SHP77 (cell line): Measurements from ENCODE around the gene HMGXB3.
"Not testable (repeated sequence)": the region's sequence is repeated elsewhere in the genome, so short reads cannot be mapped to it uniquely, and the experiment has no call there.

Experiments
- DNase-seq, 2 experiments: peaks; one replicate each; lab custom pipeline; 2025; lab: John Stamatoyannopoulos, UW

Gene HMGXB3

DNA sequence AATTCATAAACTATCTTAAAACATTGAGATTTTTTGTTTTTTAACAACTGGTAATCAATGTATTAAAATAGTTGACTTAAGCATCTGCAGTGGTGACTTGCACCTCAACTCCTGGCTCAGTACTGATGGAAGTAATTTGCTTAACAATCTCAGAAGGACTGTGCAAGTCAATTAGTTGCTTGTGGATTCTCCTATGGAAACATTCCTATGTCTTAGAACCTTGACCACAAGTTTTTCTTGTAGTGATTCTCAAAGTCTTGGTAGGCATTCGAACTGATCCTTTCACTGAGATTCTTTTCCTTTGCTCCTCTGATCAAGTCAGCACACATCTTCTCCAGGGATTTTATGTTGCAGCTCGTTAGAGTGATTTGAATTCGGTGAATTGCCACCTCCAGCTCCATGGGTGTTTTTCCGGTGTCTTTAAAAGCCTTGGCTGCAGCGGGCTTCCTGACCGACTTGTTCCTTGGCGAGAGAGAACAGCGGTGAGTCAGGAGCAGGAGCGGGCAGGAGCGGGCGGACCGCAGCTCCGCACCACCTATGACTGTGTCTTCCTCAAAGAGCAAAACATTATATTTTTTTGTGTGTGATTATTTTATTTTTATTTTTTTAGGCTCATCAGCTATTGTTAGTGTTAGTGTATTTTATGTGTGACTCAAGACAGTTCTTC is 21.1 kb downstream of the HMGXB3 start:
- DNase-seq = no peak

DNA sequence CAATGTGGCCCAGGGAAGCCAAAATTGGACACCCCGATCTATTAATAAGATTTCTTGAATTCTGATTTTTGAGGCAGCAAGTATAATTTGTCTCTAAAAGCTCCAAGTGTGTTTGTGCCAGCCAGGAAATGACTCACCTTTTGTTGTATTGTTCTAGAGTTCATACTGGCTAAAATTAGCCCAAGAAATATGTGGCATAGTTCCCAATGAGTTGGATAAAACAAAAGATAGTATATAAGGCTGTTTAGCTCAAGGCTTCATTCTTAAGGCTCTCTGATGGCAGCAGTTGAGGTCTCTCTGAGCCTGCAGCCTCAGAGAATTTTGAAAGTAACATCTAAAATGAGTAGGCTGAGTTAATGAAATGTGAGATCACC is 21.6 kb downstream of the HMGXB3 start:
- no peak for DNase-seq

DNA sequence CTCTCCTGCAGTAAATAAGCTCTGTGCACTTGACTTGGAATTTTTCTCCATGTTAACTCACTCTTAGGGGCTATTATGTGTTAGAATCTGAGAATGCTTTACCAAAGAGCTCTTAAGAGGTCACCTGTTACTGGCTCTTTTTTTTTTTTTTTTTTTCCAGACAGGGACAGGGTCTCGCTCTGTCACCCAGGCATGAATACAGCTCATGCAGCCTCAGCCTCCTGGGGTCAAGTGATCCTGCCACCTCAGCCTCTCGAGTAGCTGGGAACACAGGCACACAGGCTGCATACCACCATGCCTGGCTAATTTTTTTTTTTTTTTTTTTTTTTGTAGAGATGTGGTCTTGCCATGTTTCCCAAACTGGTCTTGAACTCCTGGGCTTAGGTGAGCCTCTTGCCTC is 22.1 kb downstream of the HMGXB3 start:
- no peak for DNase-seq

DNA sequence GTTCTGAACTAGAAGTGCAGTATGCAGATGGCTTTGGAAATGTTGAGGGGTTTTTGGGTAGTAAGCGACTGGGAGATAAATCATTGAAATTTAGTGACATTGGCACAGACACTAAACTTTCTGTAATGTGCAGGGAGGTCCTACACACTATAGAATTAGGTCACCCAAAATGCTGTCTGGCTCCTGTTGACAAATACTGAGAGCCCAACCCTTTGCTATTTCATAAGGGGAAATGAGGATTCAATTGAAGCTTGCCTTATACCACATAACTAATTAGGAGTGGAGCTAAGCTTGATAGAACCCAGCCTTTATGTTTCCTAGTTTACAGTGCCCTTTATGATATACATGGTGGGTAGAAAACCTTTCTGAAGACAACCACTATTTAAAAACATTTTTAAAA is 22.6 kb downstream of the HMGXB3 start:
- DNase-seq = no peak

DNA sequence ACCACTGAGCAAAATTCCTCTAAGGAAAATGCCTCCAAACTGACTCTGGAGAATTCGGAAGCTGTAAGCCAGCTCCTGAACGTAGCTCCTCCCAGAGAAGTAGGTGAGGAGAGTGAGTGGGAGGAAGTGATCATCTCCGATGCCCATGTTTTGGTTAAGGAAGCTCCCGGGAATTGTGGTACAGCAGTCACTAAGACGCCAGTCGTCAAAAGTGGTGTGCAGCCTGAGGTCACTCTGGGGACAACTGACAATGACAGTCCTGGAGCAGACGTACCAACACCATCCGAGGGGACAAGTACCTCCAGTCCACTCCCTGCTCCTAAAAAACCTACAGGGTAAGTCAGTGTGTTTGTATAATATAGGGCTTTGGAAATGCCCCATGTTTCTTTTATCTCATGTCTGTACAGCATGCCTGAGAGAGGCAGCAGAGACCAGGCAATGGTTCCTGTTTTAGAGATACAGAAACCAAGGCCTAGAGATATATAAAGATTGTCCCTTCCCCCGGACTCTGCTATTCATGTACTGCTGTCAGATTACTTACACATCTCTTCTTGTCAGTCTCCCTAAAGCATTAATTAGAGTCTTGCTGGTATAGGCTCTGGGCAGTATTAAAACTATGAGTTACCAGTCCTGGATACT is 23.9 kb downstream of the HMGXB3 start:
- DNase-seq = no peak

DNA sequence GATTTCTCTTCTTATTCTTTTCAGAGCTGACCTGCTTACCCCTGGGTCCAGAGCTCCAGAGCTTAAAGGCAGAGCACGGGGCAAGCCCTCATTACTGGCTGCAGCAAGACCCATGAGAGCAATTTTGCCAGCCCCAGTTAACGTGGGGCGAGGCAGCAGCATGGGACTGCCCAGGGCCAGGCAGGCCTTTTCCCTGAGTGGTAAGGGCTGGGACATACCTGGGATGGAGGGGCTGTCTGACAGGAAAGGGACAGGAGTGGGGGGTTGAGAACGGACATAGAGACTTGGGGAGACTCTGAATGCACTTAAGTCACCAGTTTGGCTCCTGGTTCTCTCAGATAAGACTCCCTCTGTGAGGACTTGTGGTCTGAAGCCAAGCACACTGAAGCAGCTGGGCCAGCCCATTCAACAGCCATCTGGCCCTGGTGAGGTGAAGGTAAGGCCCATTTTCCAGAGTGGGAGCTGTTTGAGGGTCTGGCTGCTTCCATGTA is 26.2 kb downstream of the HMGXB3 start:
- no peak for DNase-seq

DNA sequence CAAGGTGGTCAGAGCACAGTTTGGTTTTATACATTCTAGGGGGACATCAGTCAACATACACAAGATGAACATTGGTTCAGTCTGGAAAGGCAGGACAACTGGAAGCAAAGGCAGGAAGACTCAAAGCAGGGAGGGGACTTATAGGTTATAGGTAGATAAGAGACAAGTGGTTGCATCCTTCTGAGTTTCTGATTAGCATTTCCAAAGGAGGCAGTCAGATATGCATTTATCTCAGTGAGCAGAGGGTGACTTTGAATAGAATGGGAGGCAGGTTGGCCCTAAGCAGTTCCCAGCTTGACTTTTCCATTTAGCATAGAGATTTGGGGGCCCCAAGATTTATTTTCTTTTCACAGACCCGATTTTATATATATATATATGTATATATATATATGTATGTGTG is 27.5 kb downstream of the HMGXB3 start:
- not testable (repeated sequence) for DNase-seq

DNA sequence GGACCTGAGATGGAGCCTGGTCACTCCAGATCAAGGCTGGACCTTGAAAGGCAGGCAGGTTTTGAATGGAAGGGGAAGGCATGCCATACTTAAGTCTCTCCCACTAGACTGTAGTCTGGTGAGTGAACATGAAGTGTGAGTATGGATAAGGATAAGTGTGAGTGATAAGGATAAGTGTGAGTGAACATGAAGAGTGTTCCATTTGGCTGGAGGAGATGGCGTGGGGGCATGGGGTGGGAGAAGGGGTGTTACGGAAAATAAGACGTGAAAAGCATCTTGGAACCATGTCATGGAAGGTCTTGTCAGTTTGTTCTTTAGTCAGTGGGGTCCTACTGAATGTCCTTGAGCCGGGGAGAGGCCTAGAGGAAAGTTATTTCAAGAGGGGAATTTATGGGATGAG is 32.8 kb downstream of the HMGXB3 start:
- no peak for DNase-seq

DNA sequence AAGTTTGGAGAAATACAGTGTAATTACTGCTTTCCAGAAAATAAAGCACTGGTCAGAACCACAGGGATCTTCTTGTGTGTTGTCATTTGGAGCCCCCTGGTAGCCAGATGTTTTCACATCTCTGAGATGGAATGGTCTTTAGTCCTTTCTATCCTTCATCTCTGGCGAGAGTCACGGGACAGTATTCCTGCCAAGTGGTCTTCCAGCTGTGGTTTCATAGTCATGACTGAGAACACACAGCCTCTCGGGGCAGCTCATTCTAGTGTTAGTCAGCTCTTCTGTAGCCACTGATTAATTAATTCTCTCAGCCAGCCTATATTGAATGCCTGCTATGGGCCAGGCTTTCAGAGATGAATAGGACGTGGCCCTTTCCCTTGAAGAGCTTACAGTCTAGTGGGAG is 34.1 kb downstream of the HMGXB3 start:
- DNase-seq = no peak

DNA sequence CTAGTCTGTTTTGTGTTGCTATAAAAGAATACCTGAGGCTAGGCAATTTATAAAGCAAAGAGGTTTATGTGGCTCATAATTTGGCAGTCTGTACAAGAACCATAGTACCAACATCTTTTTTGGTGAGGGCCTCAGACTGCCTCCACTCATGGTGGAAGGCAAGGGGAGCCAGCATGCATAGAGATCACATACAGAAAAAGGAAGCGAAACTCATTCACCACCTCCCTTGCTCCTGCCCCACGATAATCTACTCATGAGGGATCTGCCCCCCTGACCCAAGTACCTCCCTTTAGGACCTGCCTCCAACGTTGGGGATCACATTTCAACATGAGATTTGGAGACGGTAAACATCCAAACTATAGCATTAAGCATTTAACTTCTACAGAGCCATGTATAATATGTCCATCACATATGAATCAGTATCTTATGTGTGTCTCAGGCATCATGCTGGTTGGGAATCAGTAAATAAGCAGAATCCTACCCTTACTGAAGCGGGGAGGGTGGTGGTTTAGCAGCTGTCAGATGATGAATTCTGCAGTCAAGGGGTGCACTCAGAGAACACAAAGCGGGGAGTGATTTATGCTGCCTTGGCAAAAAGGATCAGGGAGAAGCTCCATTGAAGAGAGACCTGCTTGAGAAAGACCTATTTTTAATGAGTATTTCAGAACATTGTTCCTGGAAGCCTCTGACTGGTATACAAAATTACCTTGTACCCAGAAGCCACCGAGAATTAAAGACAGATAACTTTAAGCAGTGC is 34.8 kb downstream of the HMGXB3 start:
- DNase-seq = no peak

DNA sequence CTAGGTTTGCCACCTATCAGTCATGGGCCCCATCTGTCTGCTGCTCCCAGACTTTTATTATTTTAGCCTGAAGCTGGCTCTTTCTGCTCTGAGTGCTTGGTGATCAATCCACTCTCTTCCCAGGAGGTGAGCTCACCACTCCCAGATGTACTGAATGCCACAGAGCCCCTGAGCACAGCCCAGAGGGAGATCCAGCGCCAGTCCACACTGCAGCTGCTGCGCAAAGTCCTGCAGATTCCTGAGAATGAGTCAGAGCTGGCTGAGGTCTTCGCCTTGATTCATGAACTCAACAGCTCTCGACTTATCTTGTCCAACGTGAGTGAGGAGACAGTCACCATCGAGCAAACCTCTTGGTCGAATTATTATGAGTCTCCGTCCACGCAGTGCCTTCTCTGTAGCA is 36.0 kb downstream of the HMGXB3 start:
- DNase-seq = no peak

DNA sequence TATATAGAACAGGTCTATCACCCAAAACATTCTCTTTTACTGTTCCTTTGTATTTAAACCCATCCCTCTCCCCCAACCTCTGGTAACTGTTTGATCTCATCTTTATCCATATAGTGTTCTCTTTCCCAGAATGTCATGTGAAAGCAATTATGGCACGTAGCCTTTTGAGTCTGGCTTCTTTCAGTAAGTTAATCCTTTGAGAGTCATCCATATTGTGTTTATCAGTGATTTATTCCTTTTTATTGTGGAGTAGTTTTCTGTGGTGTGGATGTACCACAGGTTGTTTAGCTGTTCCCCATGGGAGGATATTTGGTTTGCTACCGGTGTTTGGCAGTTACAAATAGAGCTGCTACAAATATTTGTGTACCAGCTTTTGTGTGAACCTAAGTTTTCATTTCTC is 38.0 kb downstream of the HMGXB3 start:
- no peak for DNase-seq

DNA sequence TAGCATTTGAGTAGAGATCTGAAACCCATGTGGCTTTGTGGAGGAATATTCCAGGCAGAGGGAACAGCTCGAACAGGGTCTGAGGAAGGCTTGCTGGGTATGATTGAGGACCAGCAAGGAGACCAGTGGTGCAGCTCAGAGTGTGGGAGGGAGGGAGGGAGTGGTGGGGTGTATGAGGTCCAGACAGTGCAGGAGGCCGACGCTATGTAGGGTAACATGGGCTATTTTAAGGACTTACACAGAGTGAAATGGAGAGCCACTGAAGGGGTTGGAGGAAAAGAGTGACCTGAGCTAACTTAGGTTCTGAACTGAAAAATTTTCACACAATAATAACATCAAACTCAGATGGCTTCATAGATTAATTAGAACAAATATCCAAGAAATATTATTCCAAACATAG is 41.9 kb downstream of the HMGXB3 start:
- DNase-seq = no peak

DNA sequence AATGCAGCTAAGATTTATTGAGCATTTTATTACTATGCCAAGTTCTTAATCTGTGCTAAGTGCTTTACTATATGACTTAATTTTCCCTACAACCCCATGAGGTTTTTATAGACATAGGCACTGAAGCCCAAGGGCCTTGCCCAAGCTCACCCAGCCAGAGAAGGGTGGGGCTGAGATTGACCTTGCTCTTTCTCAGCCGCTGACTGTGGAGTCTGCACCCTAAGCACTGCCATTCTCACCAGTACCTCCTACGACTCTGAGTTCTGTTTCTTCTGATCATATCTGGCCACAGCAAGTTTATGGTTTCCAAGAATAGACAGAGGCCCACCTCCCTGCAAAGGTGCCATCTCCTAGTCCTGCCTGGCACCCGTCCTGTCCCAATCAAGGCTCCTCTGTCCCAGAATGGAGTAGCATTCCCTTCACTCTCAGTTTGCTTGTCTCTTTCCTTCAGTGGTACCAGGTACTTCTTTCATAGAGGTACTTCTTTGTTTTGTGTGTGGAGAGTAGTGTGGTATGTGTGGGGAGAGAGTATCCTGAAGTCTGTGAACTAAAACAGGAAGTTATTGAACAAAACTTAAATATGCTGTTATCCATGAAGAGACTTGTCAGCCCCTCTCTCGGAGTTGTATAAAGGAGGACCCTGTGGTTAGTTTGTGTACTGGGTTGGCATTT is 43.3 kb downstream of the HMGXB3 start:
- no peak for DNase-seq

DNA sequence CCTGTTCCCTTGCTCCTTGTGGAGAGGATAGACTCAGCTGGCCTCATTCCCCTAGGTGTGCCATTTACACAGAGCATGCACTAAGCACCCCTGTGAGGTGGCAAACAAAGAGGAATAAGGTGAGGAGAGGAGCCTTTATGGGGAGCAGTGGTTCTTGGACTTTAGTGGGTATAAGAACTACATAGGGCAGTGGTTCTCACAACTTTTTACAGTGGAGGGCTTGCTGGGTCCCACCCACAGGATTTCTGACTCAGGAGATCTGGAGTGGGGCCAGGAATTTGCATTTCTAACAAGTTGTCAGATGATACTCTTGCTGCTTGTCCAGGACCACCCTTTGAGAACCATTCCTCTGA is 43.8 kb downstream of the HMGXB3 start:
- DNase-seq = no peak

DNA sequence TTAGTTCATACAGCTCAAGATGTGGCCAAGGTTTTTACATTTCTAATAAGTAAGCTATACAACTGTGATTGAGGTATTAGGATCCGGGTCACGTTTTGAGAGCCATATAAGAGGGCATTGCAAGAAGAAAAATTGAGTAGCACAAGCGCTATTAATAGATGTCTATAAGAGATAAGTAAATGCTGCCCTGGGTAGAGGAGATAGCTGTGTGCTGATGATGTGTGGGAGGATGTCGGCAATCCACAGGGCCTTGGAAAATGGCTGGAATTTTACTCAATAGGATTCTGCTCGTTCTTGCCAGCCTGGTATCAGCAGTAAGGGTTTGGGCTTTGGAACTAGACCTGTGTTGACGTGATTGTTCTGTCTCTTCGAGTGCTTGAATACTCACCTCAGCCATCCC is 44.2 kb downstream of the HMGXB3 start:
- no peak for DNase-seq

DNA sequence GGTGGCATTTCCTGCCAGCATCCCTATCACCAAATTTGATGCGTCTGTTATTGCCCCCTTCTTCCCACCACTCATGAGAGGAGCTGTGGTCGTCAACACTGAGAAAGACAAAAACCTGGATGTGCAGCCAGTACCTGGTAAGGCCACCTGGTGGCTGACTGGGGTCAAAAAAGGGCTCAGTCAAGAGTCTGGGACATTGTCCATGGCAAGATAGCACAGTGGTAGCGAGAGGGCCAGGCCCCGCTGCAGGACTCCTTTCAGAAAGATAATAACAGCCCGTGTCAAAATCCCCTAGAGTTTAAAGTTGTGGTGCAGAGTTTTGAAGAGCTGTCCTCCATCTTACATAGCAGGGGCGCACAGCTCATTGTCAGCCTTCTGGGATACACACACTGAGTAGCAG is 45.0 kb downstream of the HMGXB3 start:
- DNase-seq = no peak

DNA sequence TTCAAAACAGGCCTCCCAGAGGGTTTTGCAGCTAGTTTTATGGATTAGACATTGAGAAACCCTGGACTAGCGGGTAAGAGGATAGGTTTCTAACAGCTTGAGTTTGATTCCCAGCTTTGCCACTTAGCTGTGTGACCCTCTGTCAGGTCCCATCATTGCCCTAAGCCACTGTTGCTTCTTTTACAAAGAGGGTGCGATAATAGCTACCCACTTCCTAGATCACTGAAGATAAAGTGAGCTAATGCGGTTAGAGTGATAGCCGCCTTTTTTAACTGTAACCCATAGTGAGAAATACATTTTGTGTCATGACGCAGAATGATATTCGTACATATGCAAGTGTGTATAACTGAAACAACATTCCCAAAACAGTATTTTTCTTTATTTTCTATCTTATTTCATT is 45.5 kb downstream of the HMGXB3 start:
- no peak for DNase-seq

DNA sequence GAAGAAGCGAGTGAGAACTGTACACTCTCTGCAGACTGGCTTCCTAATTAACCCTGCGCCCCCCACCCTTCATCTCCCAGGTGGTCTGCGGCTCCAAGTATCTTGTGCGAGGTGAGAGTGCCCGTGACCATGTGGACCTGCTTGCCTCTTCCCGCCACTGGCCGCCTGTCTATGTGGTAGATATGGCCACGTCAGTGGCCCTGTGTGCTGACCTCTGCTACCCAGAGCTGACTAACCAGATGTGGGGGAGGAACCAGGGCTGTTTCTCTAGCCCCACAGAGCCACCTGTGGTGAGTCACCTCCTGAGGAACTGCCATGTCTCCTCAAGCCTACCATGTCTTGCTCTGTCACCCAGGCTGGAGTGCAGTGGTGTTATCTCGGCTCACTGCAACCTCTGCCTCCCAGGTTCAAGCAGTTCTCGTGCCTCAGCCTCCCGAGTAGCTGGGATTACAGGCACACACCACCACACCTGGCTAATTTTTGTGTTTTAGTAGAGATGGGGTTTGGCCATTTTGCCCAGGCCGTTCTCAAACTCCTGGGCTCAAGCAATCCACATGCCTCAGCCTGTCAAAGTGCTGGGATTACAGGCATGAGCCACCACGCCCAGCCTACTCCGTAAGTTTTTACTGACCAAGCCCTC is 49.8 kb downstream of the HMGXB3 start:
- not testable (repeated sequence) for DNase-seq

DNA sequence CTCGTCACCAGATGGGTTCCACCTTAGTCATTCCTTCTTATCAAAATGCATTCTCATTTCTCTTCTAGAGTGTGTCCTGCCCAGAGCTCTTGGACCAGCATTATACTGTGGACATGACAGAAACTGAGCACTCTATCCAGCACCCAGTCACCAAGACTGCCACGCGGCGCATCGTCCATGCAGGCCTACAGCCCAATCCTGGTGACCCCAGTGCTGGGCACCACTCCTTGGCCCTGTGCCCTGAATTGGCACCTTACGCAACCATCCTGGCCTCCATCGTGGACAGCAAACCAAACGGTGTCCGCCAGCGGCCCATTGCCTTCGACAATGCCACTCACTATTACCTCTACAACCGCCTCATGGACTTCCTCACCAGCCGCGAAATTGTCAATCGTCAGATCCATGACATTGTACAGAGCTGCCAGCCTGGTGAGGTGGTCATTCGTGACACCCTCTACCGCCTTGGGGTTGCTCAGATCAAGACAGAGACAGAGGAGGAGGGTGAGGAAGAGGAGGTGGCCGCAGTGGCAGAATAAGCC is 51.2 kb downstream of the HMGXB3 start:
- DNase-seq = no peak

DNA sequence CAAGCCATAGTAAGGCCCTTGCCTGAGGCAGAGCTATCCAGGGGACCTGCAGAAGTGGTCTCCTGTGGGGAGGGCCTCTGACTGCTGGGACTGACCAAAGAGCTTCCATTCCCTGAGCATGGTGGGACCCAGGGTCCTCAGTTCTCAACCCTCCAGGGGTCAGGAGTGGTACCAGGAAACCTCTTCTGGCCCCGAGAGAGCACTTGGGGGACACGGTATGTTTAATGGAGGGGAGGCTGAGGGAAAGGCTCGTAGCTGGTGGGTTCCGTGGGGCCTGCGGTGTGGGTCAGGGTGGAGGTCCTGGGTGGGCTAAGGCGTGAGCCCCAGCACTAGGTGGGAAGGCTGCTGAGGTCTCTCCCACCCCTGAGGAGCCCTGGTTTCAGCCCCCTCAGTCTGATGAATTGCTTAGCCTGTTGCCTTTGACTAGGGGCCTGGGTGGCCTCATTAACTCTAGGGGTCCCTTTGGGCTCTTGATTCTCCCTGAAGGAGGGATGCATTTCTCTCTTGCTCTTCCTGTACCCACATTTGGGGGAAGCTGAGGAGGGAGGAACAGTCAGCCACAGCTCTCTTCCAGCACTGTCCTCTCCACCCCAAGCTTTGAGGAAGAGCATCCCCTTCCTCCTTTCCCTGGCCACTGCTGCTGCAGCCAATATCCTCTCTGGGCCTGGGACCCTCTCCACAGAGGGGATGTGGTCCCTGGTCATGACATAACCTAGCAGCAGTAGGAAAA is 51.9 kb downstream of the HMGXB3 start:
- no peak for DNase-seq
